Dendritic cell treated with granulocyte-macrophage colony-stimulating factor and Interleukin-4, amounts not matched to agents 40 ng/mL and 50 ng/mL, for 4 days (primary cell): ENCODE measurements around the gene HPGD.

Experiments
- H3K27ac Mint-ChIP-seq: one replicate; pipeline ENCODE4 v1.8.0; 2022; ENCODE audit warnings: mild to moderate bottlenecking, mixed read lengths
- H3K27me3 Mint-ChIP-seq: one replicate; pipeline ENCODE4 v1.8.0; 2022; ENCODE audit warnings: mild to moderate bottlenecking, mixed read lengths
- H3K36me3 Mint-ChIP-seq: one replicate; pipeline ENCODE4 v1.8.0; 2022; ENCODE audit warnings: low read depth, mixed read lengths
- H3K4me1 Mint-ChIP-seq: one replicate; pipeline ENCODE4 v1.8.0; 2022; ENCODE audit warnings: low read depth, mixed read lengths
- H3K4me3 Mint-ChIP-seq: one replicate; pipeline ENCODE4 v1.8.0; 2022; ENCODE audit warnings: mild to moderate bottlenecking, moderate library complexity, mixed read lengths
- H3K9me3 Mint-ChIP-seq: one replicate; pipeline ENCODE4 v1.8.0; 2022; ENCODE audit warnings: mixed read lengths
- intact Hi-C: fragments of 100-400 bp; cut with micrococcal nuclease; formaldehyde crosslinking; loops from one replicate; pipeline ENCODE4 v1.15.0; 2022

The HPGD gene

DNA sequence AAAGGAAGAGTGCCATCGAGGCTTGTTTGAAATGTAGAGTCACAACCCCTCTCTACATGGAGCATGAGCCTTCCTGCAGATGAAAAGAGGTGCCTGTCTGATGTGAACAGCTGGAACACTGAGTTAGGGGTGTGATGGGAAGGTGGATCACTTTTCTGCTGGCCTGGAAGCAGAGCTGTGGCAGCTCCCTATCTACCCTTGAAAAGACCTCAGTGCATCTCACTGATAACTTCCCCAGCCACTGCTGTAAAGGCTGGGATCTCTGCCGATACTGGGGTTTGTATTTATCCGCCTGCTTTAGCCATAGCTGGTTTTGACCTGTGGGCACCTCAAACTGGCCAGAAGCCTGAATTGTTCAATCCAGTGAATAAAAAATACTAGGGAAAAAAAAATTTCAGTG, 46.8 kb downstream of the HPGD start:
- Mint-ChIP-seq H3K36me3 (no peaks in the 10 kb centered on the region), H3K4me3 (no peak overlapping the region), H3K27me3 (peaks cover 3% of the 10 kb centered on the region), H3K9me3 (peaks cover 9% of the 10 kb centered on the region), H3K4me1 (no peaks in the 10 kb centered on the region), H3K27ac (no peak overlapping the region)
- intact Hi-C loops, result no loop called here

DNA sequence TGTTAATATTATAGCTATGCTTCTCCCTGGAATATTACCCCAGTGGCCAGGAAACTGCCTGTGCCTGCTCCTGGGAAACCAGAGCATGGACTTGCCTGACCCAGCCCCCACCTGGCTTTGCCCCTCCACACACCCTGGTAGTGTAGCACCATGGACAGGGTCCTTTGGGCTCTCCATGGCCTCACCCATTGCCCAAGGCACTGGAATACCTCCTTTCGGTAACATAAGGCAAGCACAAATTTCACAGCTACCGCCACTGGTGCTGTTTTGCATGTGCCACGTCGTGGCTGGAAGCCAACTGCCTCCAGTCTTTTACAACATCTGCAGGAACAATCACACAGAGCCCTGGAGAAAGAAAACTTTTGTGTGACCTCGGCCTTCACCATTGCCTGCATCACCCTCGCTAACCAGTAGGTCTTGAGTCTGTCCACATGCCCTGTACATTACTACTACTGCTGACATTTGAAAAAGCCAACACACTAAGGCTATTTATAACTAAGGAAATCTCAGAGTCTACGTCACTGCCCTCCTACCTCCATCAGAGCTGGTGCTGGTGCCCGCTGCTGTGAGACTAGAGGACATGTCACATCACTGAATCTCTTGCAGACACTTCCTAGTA, 47.7 kb downstream of the HPGD start:
- Mint-ChIP-seq H3K27ac (no peak overlapping the region), H3K4me3 (no peak overlapping the region), H3K36me3 (no peaks in the 10 kb centered on the region), H3K27me3 (peaks cover 2% of the 10 kb centered on the region), H3K9me3 (peaks cover 9% of the 10 kb centered on the region), H3K4me1 (no peaks in the 10 kb centered on the region)
- intact Hi-C loops, result no loop called here

GRCh38 chr4:174467107-174467506, 55.2 kb downstream of the HPGD start:
- H3K27ac Mint-ChIP-seq, result no peak overlapping the region
- H3K27me3 Mint-ChIP-seq, result peaks cover 4% of the 10 kb centered on the region

GRCh38 chr4:174464949-174465348, 57.3 kb downstream of the HPGD start:
- Mint-ChIP-seq H3K4me3 (no peak overlapping the region), H3K4me1 (peaks cover 6% of the 10 kb centered on the region), H3K9me3 (no peaks in the 10 kb centered on the region), H3K27ac (no peak overlapping the region), H3K27me3 (peaks cover 3% of the 10 kb centered on the region), H3K36me3 (no peaks in the 10 kb centered on the region)
- intact Hi-C loops, result no loop called here

More at GRCh38 chr4:174467107-174467506, 55.2 kb downstream of the HPGD start:
- H3K4me3 Mint-ChIP-seq, result no peak overlapping the region
- no peaks in the 10 kb centered on the region for H3K36me3 Mint-ChIP-seq
- peaks cover 6% of the 10 kb centered on the region for H3K4me1 Mint-ChIP-seq
- intact Hi-C loops, result no loop called here
- no peaks in the 10 kb centered on the region for H3K9me3 Mint-ChIP-seq

DNA sequence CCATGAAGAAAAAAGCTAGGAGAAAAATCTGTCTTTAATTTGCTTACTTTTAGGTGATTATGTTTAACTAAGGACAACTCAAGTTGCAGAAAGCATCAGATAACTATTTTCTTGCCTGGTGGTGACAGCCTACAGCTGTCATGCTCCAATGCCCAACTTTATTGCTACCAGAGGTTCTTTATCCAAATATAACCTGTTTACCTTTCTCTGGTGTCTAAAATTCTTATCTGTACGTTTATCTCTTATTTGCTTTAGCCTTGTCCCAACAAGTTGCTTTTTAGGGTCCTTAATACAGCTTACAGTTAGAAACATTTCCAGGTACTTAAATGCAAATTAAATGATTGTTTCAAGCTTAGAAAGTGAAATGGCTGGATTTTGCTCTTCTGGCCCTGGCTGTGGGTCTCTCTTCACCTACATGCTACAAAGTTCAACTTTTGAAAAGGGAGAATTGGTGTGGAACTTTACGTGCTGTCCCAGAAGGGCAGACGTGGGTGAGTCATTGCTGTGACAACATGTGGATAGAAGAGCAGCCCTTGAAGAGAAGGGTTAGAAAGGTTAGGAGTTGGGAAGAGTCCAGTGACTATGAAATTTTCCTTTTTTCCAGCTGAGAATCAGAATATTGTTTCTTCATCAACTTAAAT, 60.7 kb downstream of the HPGD start:
- Mint-ChIP-seq H3K9me3 (no peaks in the 10 kb centered on the region), H3K4me1 (peaks cover 6% of the 10 kb centered on the region), H3K4me3 (no peak overlapping the region), H3K27ac (no peak overlapping the region), H3K36me3 (no peaks in the 10 kb centered on the region), H3K27me3 (no peaks in the 10 kb centered on the region)
- intact Hi-C loops, result no loop called here

DNA sequence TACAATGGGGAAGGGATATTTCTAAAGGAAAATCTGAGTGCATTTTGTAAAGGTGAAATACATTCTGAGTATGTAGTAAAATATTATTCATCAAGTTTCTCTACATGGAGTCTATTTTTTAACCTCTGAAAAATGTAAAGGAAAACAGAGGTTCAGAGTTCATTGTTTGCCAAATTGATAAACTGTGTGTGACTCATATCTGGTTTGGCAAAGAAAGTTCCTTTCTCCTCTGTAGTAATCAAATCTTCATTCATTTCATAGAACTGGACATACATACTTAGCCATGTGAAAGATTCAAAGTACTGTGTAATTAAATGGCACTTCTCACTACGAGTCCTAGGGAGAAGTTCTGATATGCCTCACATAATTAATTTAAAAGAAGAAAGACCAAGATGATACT, 61.6 kb downstream of the HPGD start:
- intact Hi-C loops, result no loop called here
- Mint-ChIP-seq H3K36me3 (no peaks in the 10 kb centered on the region), H3K27ac (no peak overlapping the region), H3K4me3 (no peak overlapping the region), H3K9me3 (no peaks in the 10 kb centered on the region), H3K4me1 (peaks cover 6% of the 10 kb centered on the region), H3K27me3 (no peaks in the 10 kb centered on the region)

GRCh38 chr4:174457468-174457867, 64.8 kb downstream of the HPGD start:
- Mint-ChIP-seq H3K27ac (no peak overlapping the region), H3K4me3 (no peak overlapping the region), H3K36me3 (no peaks in the 10 kb centered on the region), H3K9me3 (no peaks in the 10 kb centered on the region), H3K4me1 (no peaks in the 10 kb centered on the region), H3K27me3 (no peaks in the 10 kb centered on the region)
- intact Hi-C loops, result no loop called here

DNA sequence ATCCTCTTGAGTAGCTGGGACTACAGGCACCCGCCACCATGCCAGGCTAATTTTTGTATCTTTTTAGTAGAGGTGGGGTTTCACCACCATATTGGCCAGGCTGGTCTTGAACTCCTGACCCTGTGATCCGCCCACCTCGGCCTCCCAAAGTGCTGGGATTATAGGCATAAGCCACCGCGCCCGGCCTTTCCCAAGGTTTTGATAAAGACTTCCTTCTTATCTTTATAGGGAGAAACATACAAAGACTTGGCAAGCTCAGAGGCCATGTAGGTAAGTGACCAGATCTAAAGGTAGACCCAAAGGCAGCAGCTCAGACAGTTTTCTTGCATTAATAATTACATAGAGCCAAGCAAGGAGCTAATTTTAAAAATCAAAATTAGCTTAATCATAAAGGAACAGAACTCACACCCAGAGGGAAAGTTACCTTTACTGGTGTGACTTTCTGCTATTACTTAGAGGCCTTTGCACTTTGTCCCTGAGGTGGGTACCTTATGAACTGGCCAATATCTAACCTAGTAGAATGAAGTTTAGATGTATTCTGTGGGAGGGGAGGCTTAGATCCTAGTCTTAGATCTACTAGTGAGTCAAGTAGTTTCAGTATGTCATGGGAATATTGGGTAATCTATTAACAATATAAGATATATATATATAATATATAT, 67.3 kb downstream of the HPGD start:
- intact Hi-C loops, result no loop called here
- H3K36me3 Mint-ChIP-seq, result no peaks in the 10 kb centered on the region
- H3K4me3 Mint-ChIP-seq, result no peak overlapping the region

GRCh38 chr4:174451718-174452296, 70.5 kb downstream of the HPGD start:
- H3K4me3 Mint-ChIP-seq, result no peak overlapping the region
- H3K4me1 Mint-ChIP-seq, result no peaks in the 10 kb centered on the region
- H3K36me3 Mint-ChIP-seq, result no peaks in the 10 kb centered on the region
- no peak overlapping the region for H3K27ac Mint-ChIP-seq
- no peaks in the 10 kb centered on the region for H3K9me3 Mint-ChIP-seq
- no peaks in the 10 kb centered on the region for H3K27me3 Mint-ChIP-seq
- intact Hi-C loops, result no loop called here

More for the DNA sequence above, 67.3 kb downstream of the HPGD start:
- Mint-ChIP-seq H3K4me1 (no peaks in the 10 kb centered on the region), H3K27ac (no peak overlapping the region), H3K9me3 (no peaks in the 10 kb centered on the region), H3K27me3 (no peaks in the 10 kb centered on the region)

DNA sequence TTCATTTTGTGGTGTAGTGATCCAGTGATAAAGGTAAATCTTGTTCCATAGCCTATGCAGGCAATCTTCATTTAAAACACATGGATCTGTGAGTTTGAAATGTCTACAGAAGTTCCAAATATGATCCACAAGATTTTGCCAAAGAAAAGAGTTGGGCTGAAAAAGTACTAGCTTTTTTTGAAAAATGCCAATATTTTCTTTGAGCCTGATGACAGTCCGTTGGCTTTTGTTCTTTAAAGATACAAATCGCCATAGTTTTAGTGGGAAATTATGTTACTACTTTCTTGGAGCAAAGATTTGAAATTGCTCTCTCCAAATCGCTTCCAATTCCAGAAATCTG, 71.5 kb downstream of the HPGD start:
- Mint-ChIP-seq H3K4me3 (no peak overlapping the region), H3K27me3 (no peaks in the 10 kb centered on the region), H3K9me3 (no peaks in the 10 kb centered on the region), H3K36me3 (no peaks in the 10 kb centered on the region), H3K4me1 (no peaks in the 10 kb centered on the region), H3K27ac (no peak overlapping the region)
- intact Hi-C loops, result no loop called here

DNA sequence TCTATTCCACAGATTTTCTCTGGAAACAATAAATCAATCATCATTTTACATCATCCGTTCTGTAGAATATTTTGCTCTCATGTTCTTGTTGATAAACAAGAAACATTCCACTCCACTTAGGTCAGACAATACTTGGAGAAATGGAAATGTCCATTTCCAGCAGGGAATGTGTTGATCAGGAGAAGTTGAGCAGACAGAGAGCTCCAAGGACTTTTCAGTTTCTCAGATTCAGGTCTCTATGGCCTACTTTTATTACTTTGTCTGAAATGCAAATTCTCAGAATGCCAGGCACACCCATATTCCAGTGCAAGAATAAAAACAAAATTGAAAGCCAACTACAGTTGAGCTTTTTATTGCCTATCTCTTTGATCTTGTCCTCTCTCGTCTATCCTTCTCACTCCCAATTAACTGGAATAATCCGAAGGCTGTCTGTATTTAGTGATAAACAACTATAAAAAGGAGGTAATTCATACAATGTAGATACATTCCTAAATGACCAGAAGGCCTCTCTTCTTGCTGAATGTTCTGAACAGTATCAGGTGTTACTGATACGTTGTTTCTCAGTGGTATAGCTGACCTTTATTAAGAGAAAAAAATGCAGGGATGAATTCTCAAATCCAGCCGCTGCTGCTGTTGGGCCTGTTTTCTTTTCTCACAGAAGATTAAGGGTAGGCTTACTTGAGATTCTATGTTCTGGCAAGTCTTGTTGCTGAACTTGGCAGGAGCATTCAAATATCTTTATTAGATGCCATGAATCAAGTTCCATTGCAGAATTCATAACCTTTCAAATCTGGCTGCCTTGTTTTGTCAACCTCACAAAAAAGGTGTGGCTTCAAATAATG, 72.1 kb downstream of the HPGD start:
- H3K27ac Mint-ChIP-seq, result no peak overlapping the region
- no peaks in the 10 kb centered on the region for H3K9me3 Mint-ChIP-seq
- intact Hi-C loops, result no loop called here
- no peaks in the 10 kb centered on the region for H3K36me3 Mint-ChIP-seq
- H3K4me1 Mint-ChIP-seq, result no peaks in the 10 kb centered on the region
- no peaks in the 10 kb centered on the region for H3K27me3 Mint-ChIP-seq
- H3K4me3 Mint-ChIP-seq, result no peak overlapping the region

DNA sequence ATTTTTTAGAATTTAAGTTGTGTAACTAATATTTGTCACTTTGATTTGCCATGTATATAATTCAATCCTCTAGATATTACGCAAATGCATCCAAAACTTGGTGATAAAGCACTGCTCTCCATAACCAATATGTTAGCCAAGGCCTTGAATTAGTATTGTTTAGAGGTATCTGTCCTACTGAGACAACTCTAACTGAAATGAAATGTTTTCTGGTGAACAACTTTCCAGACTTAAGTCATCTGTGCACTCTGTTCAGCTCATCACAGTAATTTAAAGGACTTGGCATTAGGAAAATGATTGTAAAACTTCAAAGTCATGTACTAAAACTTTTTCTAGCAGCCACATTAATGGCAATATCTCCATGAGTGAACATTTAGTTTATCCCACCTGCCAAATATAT, 73.1 kb downstream of the HPGD start:
- intact Hi-C loops, result no loop called here
- Mint-ChIP-seq H3K4me3 (no peak overlapping the region), H3K4me1 (no peaks in the 10 kb centered on the region), H3K9me3 (no peaks in the 10 kb centered on the region), H3K27me3 (no peaks in the 10 kb centered on the region), H3K36me3 (no peaks in the 10 kb centered on the region), H3K27ac (no peak overlapping the region)

- Mint-ChIP-seq H3K27me3 (no peaks in the 10 kb centered on the region), H3K4me3 (no peak overlapping the region), H3K36me3 (no peaks in the 10 kb centered on the region), H3K4me1 (no peaks in the 10 kb centered on the region), H3K27ac (no peak overlapping the region), H3K9me3 (peaks cover 12% of the 10 kb centered on the region)
- intact Hi-C loops, result no loop called here
These were observed 77.9 kb downstream of the HPGD start for GRCh38 chr4:174444390-174444789.
